GM18907 (cell line): ENCODE results near the gene CADM2.
"Not testable (repeated sequence)": the region's sequence is repeated elsewhere in the genome, so short reads cannot be mapped to it uniquely, and the experiment has no call there.

Source experiments
- ATAC-seq: cut with Tn5 transposase; IDR thresholded peaks from one replicate; pipeline ENCODE4 v1.9.1; 2021; ENCODE audit warnings: mild to moderate bottlenecking, moderate library complexity; ENCODE audit not compliant: unreplicated experiment

CADM2 gene

GRCh38 chr3:85632921-85633320, 674.1 kb downstream of the CADM2 start:
- no peak for ATAC-seq

- no peak for ATAC-seq
Observed at GRCh38 chr3:85652360-85652759, 693.6 kb downstream of the CADM2 start.

GRCh38 chr3:85660451-85660850, 701.7 kb downstream of the CADM2 start:
- ATAC-seq = no peak

GRCh38 chr3:85662462-85662861, 703.7 kb downstream of the CADM2 start:
- no peak for ATAC-seq

- no peak for ATAC-seq
Observed at GRCh38 chr3:85667744-85668143, 709.0 kb downstream of the CADM2 start.

- no peak for ATAC-seq
Observed at GRCh38 chr3:85670634-85671205, 711.9 kb downstream of the CADM2 start.

- no peak for ATAC-seq
Observed at GRCh38 chr3:85672761-85673160, 714.0 kb downstream of the CADM2 start.

GRCh38 chr3:85678713-85679112, 719.9 kb downstream of the CADM2 start:
- no peak for ATAC-seq

GRCh38 chr3:85681906-85682305, 723.1 kb downstream of the CADM2 start:
- no peak for ATAC-seq

GRCh38 chr3:85691196-85691595, 732.4 kb downstream of the CADM2 start:
- no peak for ATAC-seq

- ATAC-seq = no peak
Observed at GRCh38 chr3:85697156-85697555, 738.4 kb downstream of the CADM2 start.

- no peak for ATAC-seq
Observed at GRCh38 chr3:85706130-85706529, 747.3 kb downstream of the CADM2 start.

- not testable (repeated sequence) for ATAC-seq
Observed at GRCh38 chr3:85708325-85708724, 749.5 kb downstream of the CADM2 start.

GRCh38 chr3:85709346-85709892, 750.6 kb downstream of the CADM2 start:
- ATAC-seq = no peak

- ATAC-seq = no peak
Observed at GRCh38 chr3:85710490-85710889, 751.7 kb downstream of the CADM2 start.

- no peak for ATAC-seq
Observed at GRCh38 chr3:85721409-85722145, 762.8 kb downstream of the CADM2 start.

- ATAC-seq = no peak
Observed at GRCh38 chr3:85725809-85726208, 767.0 kb downstream of the CADM2 start.

- ATAC-seq = no peak
Observed at GRCh38 chr3:85726241-85726640, 767.5 kb downstream of the CADM2 start.

GRCh38 chr3:85737846-85738245, 779.1 kb downstream of the CADM2 start:
- ATAC-seq = no peak

GRCh38 chr3:85740561-85740960, 781.8 kb downstream of the CADM2 start:
- ATAC-seq = no peak

GRCh38 chr3:85758442-85758841, 799.7 kb downstream of the CADM2 start:
- ATAC-seq = no peak

GRCh38 chr3:85760342-85760741, 801.6 kb downstream of the CADM2 start:
- no peak for ATAC-seq
